ENCODE data around the gene C12orf75.
"Not testable (repeated sequence)": the region's sequence is repeated elsewhere in the genome, so short reads cannot be mapped to it uniquely, and the experiment has no call there.

C12orf75 gene

GRCh38 chr12:105337391-105337790 lies 6.9 kb downstream of the C12orf75 start:
- no peak overlapping the region for H3K4me3 ChIP-seq (ENCODE audit: low read depth, low read length)
- TF ChIP-seq, protein P1, sequence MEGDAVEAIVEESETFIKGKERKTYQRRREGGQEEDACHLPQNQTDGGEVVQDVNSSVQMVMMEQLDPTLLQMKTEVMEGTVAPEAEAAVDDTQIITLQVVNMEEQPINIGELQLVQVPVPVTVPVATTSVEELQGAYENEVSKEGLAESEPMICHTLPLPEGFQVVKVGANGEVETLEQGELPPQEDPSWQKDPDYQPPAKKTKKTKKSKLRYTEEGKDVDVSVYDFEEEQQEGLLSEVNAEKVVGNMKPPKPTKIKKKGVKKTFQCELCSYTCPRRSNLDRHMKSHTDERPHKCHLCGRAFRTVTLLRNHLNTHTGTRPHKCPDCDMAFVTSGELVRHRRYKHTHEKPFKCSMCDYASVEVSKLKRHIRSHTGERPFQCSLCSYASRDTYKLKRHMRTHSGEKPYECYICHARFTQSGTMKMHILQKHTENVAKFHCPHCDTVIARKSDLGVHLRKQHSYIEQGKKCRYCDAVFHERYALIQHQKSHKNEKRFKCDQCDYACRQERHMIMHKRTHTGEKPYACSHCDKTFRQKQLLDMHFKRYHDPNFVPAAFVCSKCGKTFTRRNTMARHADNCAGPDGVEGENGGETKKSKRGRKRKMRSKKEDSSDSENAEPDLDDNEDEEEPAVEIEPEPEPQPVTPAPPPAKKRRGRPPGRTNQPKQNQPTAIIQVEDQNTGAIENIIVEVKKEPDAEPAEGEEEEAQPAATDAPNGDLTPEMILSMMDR (IDR thresholded peaks at IDR 0.05; ENCODE audit: insufficient read depth, low read depth, low read length, missing control alignments): no peak
- DNase-seq (ENCODE audit: low read depth): no peak

- no peak for DNase-seq (ENCODE audit: low read depth)
- H3K4me3 ChIP-seq (ENCODE audit: low read depth, low read length): no peak overlapping the region
- TF ChIP-seq, protein P1 (IDR thresholded peaks at IDR 0.05; ENCODE audit: insufficient read depth, low read depth, low read length, missing control alignments): no peak
Observed at GRCh38 chr12:105338966-105339365, 8.5 kb downstream of the C12orf75 start.

- no peak for DNase-seq (ENCODE audit: low read depth)
- TF ChIP-seq, protein P1 (IDR thresholded peaks at IDR 0.05; ENCODE audit: insufficient read depth, low read depth, low read length, missing control alignments): no peak
- H3K4me3 ChIP-seq (ENCODE audit: low read depth, low read length): no peak overlapping the region
Observed at GRCh38 chr12:105341010-105341409, 10.5 kb downstream of the C12orf75 start.

GRCh38 chr12:105341620-105342019 lies 11.1 kb downstream of the C12orf75 start:
- DNase-seq (ENCODE audit: low read depth); H3K4me3 ChIP-seq (ENCODE audit: low read depth, low read length): not testable (repeated sequence)

DNA sequence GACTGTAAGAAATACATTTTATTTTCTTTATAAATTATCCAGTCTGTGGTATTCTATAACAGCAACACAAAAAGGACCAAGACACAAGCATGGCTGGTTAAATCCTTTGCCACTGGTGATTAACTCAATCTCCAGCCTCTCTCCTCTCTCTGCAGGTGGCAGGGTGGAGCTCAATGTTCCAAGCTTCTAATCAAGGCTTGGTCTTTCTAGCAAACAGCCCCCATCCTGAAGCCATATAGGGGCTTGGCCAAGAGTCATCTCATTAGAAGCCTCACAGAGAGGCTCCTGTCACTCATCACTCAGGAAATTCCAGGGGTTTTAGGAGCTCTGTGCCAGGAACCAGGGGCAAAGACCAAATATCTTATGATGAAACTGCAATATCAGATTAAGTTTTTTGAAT lies 12.0 kb downstream of the C12orf75 start:
- no peak overlapping the region for H3K4me3 ChIP-seq (ENCODE audit: low read depth, low read length)
- no peak for DNase-seq (ENCODE audit: low read depth)
- TF ChIP-seq, protein P1 (IDR thresholded peaks at IDR 0.05; ENCODE audit: insufficient read depth, low read depth, low read length, missing control alignments): no peak

- TF ChIP-seq, protein P1 (IDR thresholded peaks at IDR 0.05; ENCODE audit: insufficient read depth, low read depth, low read length, missing control alignments): no peak
Observed at GRCh38 chr12:105343836-105344235, 13.3 kb downstream of the C12orf75 start.

GRCh38 chr12:105347499-105347898 lies 17.0 kb downstream of the C12orf75 start:
- TF ChIP-seq, protein P1 (IDR thresholded peaks at IDR 0.05; ENCODE audit: insufficient read depth, low read depth, low read length, missing control alignments): no peak
- no peak for DNase-seq (ENCODE audit: low read depth)
- H3K4me3 ChIP-seq (ENCODE audit: low read depth, low read length): no peak overlapping the region

More at GRCh38 chr12:105343836-105344235, 13.3 kb downstream of the C12orf75 start:
- no peak overlapping the region for H3K4me3 ChIP-seq (ENCODE audit: low read depth, low read length)
- DNase-seq (ENCODE audit: low read depth): no peak
